AG04450 (cell line): ENCODE measurements around the gene ACIN1. TPM values are rescaled to one million over a fixed set of nuclear protein-coding genes. Genes with fewer than 3 reads are reported as not detected.

Source experiments
- CTCF ChIA-PET: fragments of 300-600, 350-600 bp; formaldehyde crosslinking; extraction: SDS; loops from one replicate; lab custom pipeline; 2022; ENCODE audit warnings: antibody characterized with exemption, inconsistent platforms; lab: Charles Lee
- POLR2A ChIA-PET: fragments of 350-600 bp; formaldehyde crosslinking; extraction: SDS; loops from one replicate; lab custom pipeline; 2021; ENCODE audit warnings: antibody characterized with exemption, inconsistent platforms; lab: Yijun Ruan, JAX
- DNase-seq: peaks from one replicate; pipeline ENCODE4 v3.0.0-alpha.2; 2011; ENCODE audit warnings: low read depth, low spot score
- H3K27ac ChIP-seq: one replicate; pipeline ENCODE4 v1.5.1; 2012; ENCODE audit warnings: low read depth, low read length, control low read depth
- H3K27me3 ChIP-seq: one replicate; pipeline ENCODE4 v1.6.0; 2012; ENCODE audit warnings: low read length; ENCODE audit not compliant: control insufficient read depth, insufficient read depth
- H3K4me3 ChIP-seq: 2 replicates; pipeline ENCODE4 v1.5.1; 2011; ENCODE audit warnings: mild to moderate bottlenecking, low read depth, low read length, control low read depth
- H3K9me3 ChIP-seq: 2 replicates; pipeline ENCODE4 v1.5.1; 2012; ENCODE audit warnings: low read length; ENCODE audit not compliant: control insufficient read depth, insufficient read depth
- polyA plus RNA-seq: library from polyadenylated mRNA; depleted of rRNA; stranded (reverse); fragments of >200 nt; gene quantifications from 2 replicates; pipeline ENCODE4 v1.2.3, GENCODE V29; 2011
- TF ChIP-seq, protein P1 (sequence below): IDR thresholded peaks from 2 replicates; pipeline ENCODE4 v1.5.1; 2011; ENCODE audit warnings: low read depth, low read length, control low read depth, inconsistent platforms

The ACIN1 gene
- polyA plus RNA-seq, 1 experiment = 173 TPM

DNA sequence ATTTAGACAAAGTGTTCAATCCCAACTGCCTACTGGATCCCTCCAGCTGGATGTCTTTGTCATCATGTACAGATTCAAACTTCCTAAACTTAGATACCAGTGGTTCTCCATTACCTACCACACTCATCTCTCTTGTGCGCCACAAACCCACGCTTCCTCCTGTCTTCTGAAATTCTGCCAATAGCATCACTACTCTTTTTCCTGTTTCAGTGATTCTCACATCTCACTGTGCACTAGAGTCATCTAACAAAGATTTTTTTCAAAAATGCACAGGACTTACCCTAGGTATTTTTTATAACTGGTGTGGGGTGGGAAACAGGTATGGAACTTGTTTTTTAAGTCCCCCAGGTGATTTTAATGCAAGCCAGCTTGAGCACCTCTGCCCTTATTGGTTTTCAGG, 66.1 kb downstream of the ACIN1 start:
- ChIA-PET POLR2A (no interaction called here), CTCF (interaction anchor here (1.4 to 2.8 kb wide), 3 partner anchors 40 to 99 kb away, joined by 3 to 12 read pairs (median 5); partner anchors contain the start of gene PRMT5)
- Histone ChIP-seq H3K27ac (no peak overlapping the region), H3K27me3 (no peaks in the 10 kb centered on the region), H3K9me3 (no peaks in the 10 kb centered on the region), H3K4me3 (no peak overlapping the region)
- DNase-seq = no peak
- TF ChIP-seq, protein P1, sequence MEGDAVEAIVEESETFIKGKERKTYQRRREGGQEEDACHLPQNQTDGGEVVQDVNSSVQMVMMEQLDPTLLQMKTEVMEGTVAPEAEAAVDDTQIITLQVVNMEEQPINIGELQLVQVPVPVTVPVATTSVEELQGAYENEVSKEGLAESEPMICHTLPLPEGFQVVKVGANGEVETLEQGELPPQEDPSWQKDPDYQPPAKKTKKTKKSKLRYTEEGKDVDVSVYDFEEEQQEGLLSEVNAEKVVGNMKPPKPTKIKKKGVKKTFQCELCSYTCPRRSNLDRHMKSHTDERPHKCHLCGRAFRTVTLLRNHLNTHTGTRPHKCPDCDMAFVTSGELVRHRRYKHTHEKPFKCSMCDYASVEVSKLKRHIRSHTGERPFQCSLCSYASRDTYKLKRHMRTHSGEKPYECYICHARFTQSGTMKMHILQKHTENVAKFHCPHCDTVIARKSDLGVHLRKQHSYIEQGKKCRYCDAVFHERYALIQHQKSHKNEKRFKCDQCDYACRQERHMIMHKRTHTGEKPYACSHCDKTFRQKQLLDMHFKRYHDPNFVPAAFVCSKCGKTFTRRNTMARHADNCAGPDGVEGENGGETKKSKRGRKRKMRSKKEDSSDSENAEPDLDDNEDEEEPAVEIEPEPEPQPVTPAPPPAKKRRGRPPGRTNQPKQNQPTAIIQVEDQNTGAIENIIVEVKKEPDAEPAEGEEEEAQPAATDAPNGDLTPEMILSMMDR = no peak

DNA sequence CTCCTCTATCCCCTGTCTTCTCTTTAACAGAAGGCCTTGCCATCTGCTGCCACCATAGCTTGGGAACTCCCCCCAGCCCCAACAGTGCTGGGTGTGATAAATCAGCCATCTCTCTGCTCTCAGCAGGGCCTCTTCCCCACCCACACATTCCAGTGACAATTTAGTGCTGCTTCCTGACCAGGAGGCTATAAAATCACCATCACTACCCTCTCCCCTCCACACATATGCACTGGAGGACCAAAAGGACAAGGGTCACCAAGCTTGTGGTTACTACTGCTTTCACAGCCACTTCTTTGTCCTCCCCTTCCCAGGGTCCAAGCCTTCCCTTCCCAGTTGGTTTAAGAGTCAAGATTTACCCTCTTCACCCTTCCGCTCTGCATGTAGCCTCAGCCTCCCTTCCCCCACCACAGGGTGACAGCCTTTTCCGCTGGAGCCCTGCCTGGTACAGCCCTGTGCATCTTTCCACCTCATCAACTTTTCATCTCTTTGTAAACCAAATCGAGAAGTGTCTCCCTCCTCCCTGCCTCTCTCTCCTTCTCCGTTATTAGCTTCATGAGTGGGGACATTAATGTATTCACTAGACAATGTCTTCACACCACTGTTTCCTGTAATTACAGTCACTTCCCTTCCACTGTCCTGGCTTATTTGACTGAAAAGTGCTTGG, 69.7 kb downstream of the ACIN1 start:
- TF ChIP-seq, protein P1 = no peak
- ChIA-PET CTCF (interaction anchor here (1.1 to 1.6 kb wide), 3 partner anchors 31 to 69 kb away, joined by 3 to 5 read pairs (median 4); partner anchors contain the start of gene ACIN1), POLR2A (interaction anchor here (1.4 kb wide), 1 partner anchor 10 kb away, joined by 4 read pairs; the partner anchor contains the start of gene PSMB5)
- no peak overlapping the region for H3K4me3 ChIP-seq
- DNase-seq = no peak
- H3K27ac ChIP-seq = no peak overlapping the region
- H3K9me3 ChIP-seq = no peaks in the 10 kb centered on the region
- H3K27me3 ChIP-seq = no peaks in the 10 kb centered on the region

DNA sequence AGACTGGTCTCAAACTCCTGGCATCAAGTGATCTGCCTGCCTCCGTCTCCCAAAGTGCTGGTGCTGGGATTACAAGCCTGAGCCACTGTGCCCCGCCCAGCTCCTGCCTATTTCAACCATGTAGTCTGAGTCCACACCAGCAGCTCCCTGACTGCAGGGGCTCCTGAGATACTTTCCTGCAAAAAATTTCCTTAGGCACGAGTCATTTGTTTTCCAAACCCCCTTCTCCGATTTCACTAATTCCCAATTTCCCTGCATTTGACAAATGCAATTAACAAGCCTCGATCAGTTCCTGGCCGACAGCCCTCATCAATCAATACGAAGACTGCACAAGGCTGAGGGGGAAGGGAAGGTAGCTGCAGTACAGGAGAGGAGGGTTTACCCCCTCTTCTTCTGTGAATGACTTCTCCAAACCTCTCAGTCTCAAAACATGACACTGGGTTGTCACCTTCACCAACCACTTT, 70.3 kb downstream of the ACIN1 start:
- TF ChIP-seq, protein P1 = no peak
- Histone ChIP-seq H3K27ac (no peak overlapping the region), H3K4me3 (no peak overlapping the region), H3K9me3 (no peaks in the 10 kb centered on the region), H3K27me3 (no peaks in the 10 kb centered on the region)
- POLR2A ChIA-PET = interaction anchor here (1.0 to 1.4 kb wide), 2 partner anchors 10 to 18 kb away, joined by 4 to 5 read pairs; partner anchors contain the start of gene PSMB5
- no peak for DNase-seq
- CTCF ChIA-PET = interaction anchor here (0.7 to 1.6 kb wide), 5 partner anchors 30 to 152 kb away, joined by 3 to 8 read pairs (median 5); partner anchors contain the start of gene ACIN1

DNA sequence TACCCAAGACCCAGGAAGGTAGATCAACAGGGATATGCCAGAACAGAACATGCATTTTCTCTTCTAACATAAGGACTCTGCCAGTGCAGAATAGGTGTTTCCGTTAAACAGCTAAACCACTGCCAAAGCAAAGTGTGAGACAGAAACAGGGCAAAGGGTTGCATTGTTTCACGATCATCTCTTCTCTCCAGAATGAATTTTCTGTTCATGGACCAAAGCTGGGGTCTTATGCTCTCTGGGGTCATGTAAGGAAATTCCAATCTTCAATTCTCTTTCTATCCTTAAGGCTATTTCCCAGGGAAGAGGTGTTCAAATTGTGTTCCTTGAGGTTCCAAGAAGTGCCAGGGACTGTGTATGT, 71.2 kb downstream of the ACIN1 start:
- Histone ChIP-seq H3K27ac (no peak overlapping the region), H3K27me3 (no peaks in the 10 kb centered on the region), H3K9me3 (no peaks in the 10 kb centered on the region), H3K4me3 (no peak overlapping the region)
- CTCF ChIA-PET = interaction anchor here (0.7 to 1.8 kb wide), 6 partner anchors 17 to 151 kb away, joined by 3 to 6 read pairs (median 4); no protein-coding TSS in a partner anchor
- POLR2A ChIA-PET = interaction anchor here (1.0 to 1.4 kb wide), 2 partner anchors 11 to 17 kb away, joined by 4 to 5 read pairs; partner anchors contain the start of gene PSMB5
- no peak for DNase-seq
- TF ChIP-seq, protein P1 = no peak
